HL-60 (cell line): ENCODE results near the gene NOS1.

Experiments used
- DNase-seq, 2 experiments: peaks; one replicate each; pipeline ENCODE4 v3.0.0-alpha.2; 2010 to 2020; ENCODE audit warnings: low read depth in 1 of 2, low spot score in 1 of 2
- H3K27ac ChIP-seq: fragments of 250-450 bp; sonication (Bioruptor Pico); replicated peaks from 2 replicates; pipeline ENCODE4 v1.5.1; 2020; ENCODE audit warnings: mild to moderate bottlenecking, moderate library complexity
- H3K27me3 ChIP-seq: fragments of 250-450 bp; sonication (Bioruptor Pico); 2 replicates; pipeline ENCODE4 v1.5.1; 2021; ENCODE audit warnings: mild to moderate bottlenecking, moderate library complexity; ENCODE audit not compliant: insufficient read depth, poor library complexity, severe bottlenecking
- H3K4me3 ChIP-seq: replicated peaks from 2 replicates; pipeline ENCODE4 v1.5.1; 2011; ENCODE audit warnings: mild to moderate bottlenecking, control low read depth, low read length; ENCODE audit not compliant: insufficient read depth
- CTCF ChIP-seq: IDR thresholded peaks from one replicate; pipeline ENCODE4 v1.5.1; 2011; ENCODE audit warnings: low read length, control low read depth, inconsistent platforms; ENCODE audit not compliant: insufficient read depth
- GABPA ChIP-seq: IDR thresholded peaks from 2 replicates; pipeline ENCODE4 v1.6.1; 2012; ENCODE audit warnings: low read depth
- POLR2AphosphoS5 ChIP-seq: IDR thresholded peaks from 2 replicates; pipeline ENCODE4 v1.6.1; 2012; ENCODE audit warnings: low read depth
- REST ChIP-seq: IDR thresholded peaks from 2 replicates; pipeline ENCODE4 v1.6.1; 2012; ENCODE audit warnings: low read depth; ENCODE audit not compliant: insufficient replicate concordance
- SPI1 ChIP-seq: IDR thresholded peaks from 2 replicates; pipeline ENCODE4 v1.6.1; 2012; ENCODE audit warnings: low read depth, mild to moderate bottlenecking, borderline replicate concordance

Gene NOS1

GRCh38 chr12:117388951-117389446 is 27.6 kb upstream of the NOS1 start:
- Histone ChIP-seq H3K27me3 (no peaks in the 10 kb centered on the region), H3K27ac (no peak overlapping the region), H3K4me3 (no peak overlapping the region)
- TF ChIP-seq REST, result no peak
- TF ChIP-seq CTCF, result no peak
- no peak for TF ChIP-seq SPI1
- DNase-seq, result no peak

GRCh38 chr12:117387832-117388231 is 26.4 kb upstream of the NOS1 start:
- Histone ChIP-seq H3K27ac (no peak overlapping the region), H3K4me3 (no peak overlapping the region), H3K27me3 (no peaks in the 10 kb centered on the region)
- no peak for DNase-seq
- TF ChIP-seq SPI1 (no peak), GABPA (no peak), REST (no peak), POLR2AphosphoS5 (no peak), CTCF (no peak)

GRCh38 chr12:117384735-117385134 is 23.3 kb upstream of the NOS1 start:
- no peak for TF ChIP-seq CTCF
- no peak for TF ChIP-seq GABPA
- TF ChIP-seq POLR2AphosphoS5, result no peak
- TF ChIP-seq SPI1, result no peak
- Histone ChIP-seq H3K27me3 (no peaks in the 10 kb centered on the region), H3K27ac (no peak overlapping the region), H3K4me3 (no peak overlapping the region)
- no peak for DNase-seq

- no peak for DNase-seq
- Histone ChIP-seq H3K27me3 (no peaks in the 10 kb centered on the region), H3K4me3 (no peak overlapping the region), H3K27ac (no peak overlapping the region)
- TF ChIP-seq GABPA (no peak), POLR2AphosphoS5 (no peak), REST (no peak), SPI1 (no peak), CTCF (no peak)
Measured at GRCh38 chr12:117380083-117380482, 18.7 kb upstream of the NOS1 start.
